ENCODE measurements around the gene BMP2K. TPM values are rescaled to one million over a fixed set of nuclear protein-coding genes. Genes with fewer than 3 reads are reported as not detected.

The BMP2K gene
- polyA plus RNA-seq, 1 experiment: 36.5 TPM

- Histone ChIP-seq H3K27me3 (ENCODE audit: control insufficient read depth, insufficient read depth, low read length) (peaks cover 4% of the 10 kb centered on the region), H3K9me3 (ENCODE audit: control insufficient read depth, insufficient read depth, low read length) (no peaks in the 10 kb centered on the region), H3K27ac (ENCODE audit: low read depth, low read length) (no peak overlapping the region), H3K4me3 (ENCODE audit: low read depth, low read length) (no peak overlapping the region)
- CTCF ChIA-PET: no interaction called here
- TF ChIP-seq, protein P1, sequence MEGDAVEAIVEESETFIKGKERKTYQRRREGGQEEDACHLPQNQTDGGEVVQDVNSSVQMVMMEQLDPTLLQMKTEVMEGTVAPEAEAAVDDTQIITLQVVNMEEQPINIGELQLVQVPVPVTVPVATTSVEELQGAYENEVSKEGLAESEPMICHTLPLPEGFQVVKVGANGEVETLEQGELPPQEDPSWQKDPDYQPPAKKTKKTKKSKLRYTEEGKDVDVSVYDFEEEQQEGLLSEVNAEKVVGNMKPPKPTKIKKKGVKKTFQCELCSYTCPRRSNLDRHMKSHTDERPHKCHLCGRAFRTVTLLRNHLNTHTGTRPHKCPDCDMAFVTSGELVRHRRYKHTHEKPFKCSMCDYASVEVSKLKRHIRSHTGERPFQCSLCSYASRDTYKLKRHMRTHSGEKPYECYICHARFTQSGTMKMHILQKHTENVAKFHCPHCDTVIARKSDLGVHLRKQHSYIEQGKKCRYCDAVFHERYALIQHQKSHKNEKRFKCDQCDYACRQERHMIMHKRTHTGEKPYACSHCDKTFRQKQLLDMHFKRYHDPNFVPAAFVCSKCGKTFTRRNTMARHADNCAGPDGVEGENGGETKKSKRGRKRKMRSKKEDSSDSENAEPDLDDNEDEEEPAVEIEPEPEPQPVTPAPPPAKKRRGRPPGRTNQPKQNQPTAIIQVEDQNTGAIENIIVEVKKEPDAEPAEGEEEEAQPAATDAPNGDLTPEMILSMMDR (IDR thresholded peaks at IDR 0.05; ENCODE audit: low read depth, low read length): no peak
- POLR2A ChIA-PET: no interaction called here
- DNase-seq (ENCODE audit: low read depth, low spot score): no peak
These were observed 169.6 kb downstream of the BMP2K start for GRCh38 chr4:78945651-78946179.

DNA sequence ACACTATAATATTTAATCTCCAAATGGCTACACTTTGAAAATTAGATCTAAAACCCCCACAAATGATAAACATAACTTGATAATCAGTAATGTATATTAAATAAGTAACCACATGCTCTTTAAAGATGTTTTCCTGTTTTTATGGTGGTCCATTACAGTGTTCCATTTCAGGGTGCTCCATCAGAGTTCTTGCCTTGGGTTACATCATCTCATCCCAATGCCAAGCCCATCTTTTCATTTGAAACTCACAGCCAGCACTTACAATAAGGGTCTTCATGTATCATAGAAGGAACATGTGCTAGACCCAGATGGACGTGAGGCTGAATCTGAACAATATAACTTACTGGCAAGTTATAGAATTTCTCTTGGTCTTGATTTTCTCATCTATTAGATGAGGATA is 173.6 kb downstream of the BMP2K start:
- no peak for DNase-seq (ENCODE audit: low read depth, low spot score)
- POLR2A ChIA-PET: no interaction called here
- CTCF ChIA-PET: no interaction called here

GRCh38 chr4:78951862-78952472 is 175.8 kb downstream of the BMP2K start:
- ChIA-PET POLR2A (no interaction called here), CTCF (interaction anchor here (0.6 to 3.3 kb wide), 21 partner anchors 10 to 1410 kb away, joined by 3 to 21 read pairs (median 3); partner anchors contain the start of genes CFAP299 and PAQR3)
- Histone ChIP-seq H3K4me3 (ENCODE audit: low read depth, low read length) (no peak overlapping the region), H3K9me3 (ENCODE audit: control insufficient read depth, insufficient read depth, low read length) (no peaks in the 10 kb centered on the region), H3K27me3 (ENCODE audit: control insufficient read depth, insufficient read depth, low read length) (no peaks in the 10 kb centered on the region), H3K27ac (ENCODE audit: low read depth, low read length) (no peak overlapping the region)
- no peak for DNase-seq (ENCODE audit: low read depth, low spot score)
- TF ChIP-seq, protein P1 (IDR thresholded peaks at IDR 0.05; ENCODE audit: low read depth, low read length): peak; percentile 78

More for the DNA sequence above, 173.6 kb downstream of the BMP2K start:
- no peak overlapping the region for H3K4me3 ChIP-seq (ENCODE audit: low read depth, low read length)
- peaks cover 3% of the 10 kb centered on the region for H3K27me3 ChIP-seq (ENCODE audit: control insufficient read depth, insufficient read depth, low read length)
- no peaks in the 10 kb centered on the region for H3K9me3 ChIP-seq (ENCODE audit: control insufficient read depth, insufficient read depth, low read length)
- H3K27ac ChIP-seq (ENCODE audit: low read depth, low read length): no peak overlapping the region
- TF ChIP-seq, protein P1 (IDR thresholded peaks at IDR 0.05; ENCODE audit: low read depth, low read length): no peak

DNA sequence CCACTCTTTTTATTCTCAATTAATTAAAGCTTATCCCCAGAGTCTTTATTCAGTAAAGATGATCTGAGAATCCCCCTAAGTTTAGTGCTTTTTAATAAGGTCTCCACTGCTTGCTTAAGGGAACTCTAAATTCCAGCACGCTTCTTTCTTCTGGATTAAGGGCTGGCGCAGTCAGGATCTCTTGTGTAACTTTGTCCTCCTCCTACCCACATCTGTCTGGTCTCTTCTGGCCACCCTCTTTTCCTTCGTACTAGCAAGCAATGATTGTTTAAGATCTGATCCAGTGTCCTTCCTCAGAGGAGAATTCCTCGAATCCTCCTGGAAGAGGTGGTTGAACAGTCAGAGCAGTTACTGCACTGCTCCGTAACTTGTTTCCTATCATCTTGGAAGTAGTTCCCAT is 177.1 kb downstream of the BMP2K start:
- DNase-seq (ENCODE audit: low read depth, low spot score): no peak
- Histone ChIP-seq H3K4me3 (ENCODE audit: low read depth, low read length) (no peak overlapping the region), H3K27ac (ENCODE audit: low read depth, low read length) (no peak overlapping the region), H3K9me3 (ENCODE audit: control insufficient read depth, insufficient read depth, low read length) (no peaks in the 10 kb centered on the region), H3K27me3 (ENCODE audit: control insufficient read depth, insufficient read depth, low read length) (no peaks in the 10 kb centered on the region)
- POLR2A ChIA-PET: no interaction called here
- TF ChIP-seq, protein P1 (IDR thresholded peaks at IDR 0.05; ENCODE audit: low read depth, low read length): no peak
- CTCF ChIA-PET: interaction anchor here (0.6 to 3.3 kb wide), 19 partner anchors 8 to 1409 kb away, joined by 3 to 21 read pairs (median 4); partner anchors contain the start of genes CFAP299 and PAQR3
